ENCODE results near the gene MRPL28.
"Not testable (repeated sequence)": the region's sequence is repeated elsewhere in the genome, so short reads cannot be mapped to it uniquely, and the experiment has no call there.

Gene MRPL28

GRCh38 chr16:389352-389751 is 19.0 kb upstream of the MRPL28 start:
- DNase-seq = no peak

GRCh38 chr16:387761-388666 is 17.7 kb upstream of the MRPL28 start:
- not testable (repeated sequence) for DNase-seq

- no peak for DNase-seq
Observed at GRCh38 chr16:386641-387156, 16.4 kb upstream of the MRPL28 start.

DNA sequence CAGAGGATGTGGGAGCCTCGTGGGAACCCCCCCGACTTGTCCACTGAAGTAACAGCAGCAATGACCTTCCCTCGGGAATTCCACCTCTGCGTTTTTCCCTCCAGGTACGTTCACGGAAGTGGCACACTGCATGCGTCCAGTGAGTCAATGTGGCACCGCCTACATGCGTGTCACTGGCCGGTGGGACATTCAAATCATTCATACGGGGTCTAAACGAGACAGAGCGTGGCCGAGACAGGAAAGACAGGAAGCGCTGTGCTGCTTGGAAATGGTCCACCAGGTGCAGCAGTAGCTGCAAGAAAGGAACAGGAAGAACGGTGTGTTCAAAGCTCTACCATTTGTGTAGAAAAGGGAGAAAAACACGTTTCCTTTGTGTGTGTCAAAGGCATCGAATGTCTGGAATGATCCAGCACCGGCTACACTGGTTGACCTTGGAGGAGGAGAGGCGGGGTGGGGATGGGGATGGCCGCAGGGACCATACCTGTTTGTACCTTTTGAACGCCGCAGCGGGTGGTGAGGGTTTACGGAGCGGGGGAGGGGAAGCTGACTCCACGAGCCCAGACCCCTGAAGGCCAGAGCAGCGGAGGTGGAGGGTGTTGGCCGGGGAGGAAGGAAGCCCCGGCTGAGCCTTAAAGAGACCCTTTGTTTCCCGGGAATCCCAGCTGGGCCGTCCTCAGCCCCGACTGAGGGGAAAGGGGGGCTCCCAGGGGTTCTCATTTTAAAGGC is 13.2 kb upstream of the MRPL28 start:
- DNase-seq = no peak

DNA sequence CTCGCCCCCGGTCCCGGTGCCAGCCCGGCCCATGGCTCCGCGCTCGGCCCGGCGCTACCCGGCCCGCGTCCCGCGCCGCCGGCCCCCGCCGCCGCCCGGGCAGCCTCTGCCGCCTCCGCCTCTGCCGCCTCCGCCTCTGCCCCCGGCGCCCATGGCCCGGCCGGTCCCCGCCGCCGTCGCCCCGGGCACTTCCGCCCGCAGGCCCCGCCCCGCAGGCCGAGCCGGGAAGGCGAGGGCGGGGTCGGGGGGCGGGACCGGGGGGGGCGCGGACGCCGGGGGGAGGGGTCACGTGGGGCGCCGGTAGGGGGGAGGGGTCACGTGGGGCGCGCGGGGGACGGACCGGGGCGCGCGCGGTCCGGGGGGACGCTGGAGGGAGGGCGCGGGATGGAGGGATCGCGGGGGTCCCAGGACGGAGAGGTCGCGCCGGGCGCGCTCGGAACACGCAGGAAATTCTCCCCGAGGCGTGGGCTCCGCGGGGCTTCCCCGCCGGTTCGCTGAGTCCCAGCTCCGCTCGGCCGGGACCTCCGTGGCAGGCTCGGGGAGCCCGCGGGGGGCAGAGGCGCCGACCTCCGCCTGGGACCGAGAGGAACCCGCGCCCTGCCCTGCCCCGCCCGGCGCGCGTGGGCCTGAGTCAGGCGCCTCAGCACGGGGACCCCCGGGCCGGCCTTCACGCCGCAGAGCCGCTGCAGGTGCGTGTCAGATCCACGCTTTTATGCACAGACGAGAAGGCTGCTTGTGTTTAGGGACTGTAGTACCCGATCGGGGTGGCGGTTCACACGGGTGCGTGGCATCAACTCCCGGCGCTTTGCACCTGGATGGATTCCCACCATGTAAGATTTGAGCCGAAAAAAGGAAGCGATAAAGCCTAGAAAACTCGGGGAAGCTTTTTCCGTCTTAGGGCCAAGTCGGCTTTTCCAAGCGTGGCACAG is 11.7 kb upstream of the MRPL28 start, which contains the start of gene PGAP6:
Gene PGAP6 (minus strand): TSS at position 190 of the 929 bp plus-strand sequence. CDS start 157 bp downstream, at position 33.
- DNase-seq = peak; percentile 83

GRCh38 chr16:381012-381788 is 10.9 kb upstream of the MRPL28 start:
- DNase-seq = no peak

- no peak for DNase-seq
Observed at GRCh38 chr16:380762-381011, 10.3 kb upstream of the MRPL28 start.

- no peak for DNase-seq
Observed at GRCh38 chr16:379961-380761, 9.8 kb upstream of the MRPL28 start.

GRCh38 chr16:379183-379960 is 9.0 kb upstream of the MRPL28 start:
- DNase-seq = no peak

DNA sequence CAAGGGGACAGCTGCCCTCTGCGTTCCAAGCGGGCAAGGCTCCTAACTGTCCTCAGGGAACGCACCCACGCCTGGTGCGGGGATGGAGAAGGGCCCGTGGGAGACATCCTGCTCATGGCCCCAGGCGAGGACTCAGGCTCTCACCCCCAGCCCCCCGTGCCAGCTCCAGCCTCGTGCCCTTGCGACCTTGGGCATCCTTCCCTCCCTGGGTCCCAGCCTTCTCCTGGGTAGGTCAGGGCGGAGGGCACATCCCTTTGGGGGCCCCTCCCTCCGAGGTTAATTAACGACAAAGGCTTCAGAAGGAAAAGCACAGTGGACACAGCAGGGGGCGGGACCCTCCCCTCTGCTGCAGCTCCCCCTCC is 8.5 kb upstream of the MRPL28 start:
- DNase-seq = no peak

- not testable (repeated sequence) for DNase-seq
Observed at GRCh38 chr16:378113-378820, 7.9 kb upstream of the MRPL28 start.

DNA sequence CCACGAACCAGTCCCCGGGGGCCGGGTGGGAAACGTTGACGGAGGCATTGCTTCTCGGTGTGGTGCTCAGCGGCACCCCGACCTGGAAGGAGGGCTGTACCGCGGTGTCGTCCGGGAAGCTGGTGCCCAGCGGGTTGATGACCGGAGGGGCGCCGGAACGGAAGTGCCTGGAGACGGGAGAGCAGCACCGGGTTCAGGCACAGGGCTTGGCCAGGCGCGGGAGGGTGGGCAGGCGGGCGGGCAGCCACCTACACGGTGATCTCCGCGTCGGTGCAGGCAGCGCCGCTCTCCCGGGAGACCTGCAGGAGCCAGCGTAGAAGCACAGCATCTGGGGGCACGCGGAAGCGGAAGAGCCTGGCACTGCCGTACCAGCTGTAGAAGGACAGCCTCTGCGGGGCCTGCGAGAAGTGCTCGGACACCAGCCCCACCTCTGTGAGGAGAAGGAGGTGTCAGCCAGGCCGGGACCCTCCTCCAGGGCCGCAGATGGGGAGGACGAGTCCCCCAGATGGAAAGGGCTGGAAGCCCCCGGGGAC is 7.1 kb upstream of the MRPL28 start:
- no peak for DNase-seq

DNA sequence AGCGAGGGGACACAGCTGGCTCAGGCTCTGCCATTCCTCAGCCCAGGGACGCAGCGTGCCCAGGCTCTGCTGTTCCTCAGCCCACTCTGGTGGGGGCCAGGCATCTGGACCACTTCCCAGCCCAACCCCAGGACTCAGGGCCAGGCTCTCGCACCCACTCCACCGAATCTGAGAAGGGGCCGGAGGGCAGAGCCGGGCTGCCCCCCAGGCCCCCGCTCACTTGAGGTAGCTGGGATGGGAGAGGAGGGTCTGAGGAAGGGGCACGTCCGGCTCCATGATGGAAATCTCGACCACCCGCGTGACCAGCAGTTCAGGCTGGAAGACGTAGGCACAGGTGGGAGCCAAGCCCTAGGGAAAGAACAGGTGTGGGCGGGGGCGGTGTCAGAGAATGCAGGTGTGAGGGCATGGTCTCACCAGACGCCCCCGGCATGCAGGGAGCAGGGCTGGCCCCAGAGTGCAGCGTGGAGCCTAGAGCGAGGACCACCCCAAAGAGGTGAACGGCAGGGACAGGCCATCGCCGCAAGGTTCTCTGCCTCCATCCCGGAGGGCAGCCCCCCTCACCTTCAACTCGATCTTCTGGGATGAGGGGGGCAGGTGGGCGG is 6.6 kb upstream of the MRPL28 start:
- DNase-seq = no peak

DNA sequence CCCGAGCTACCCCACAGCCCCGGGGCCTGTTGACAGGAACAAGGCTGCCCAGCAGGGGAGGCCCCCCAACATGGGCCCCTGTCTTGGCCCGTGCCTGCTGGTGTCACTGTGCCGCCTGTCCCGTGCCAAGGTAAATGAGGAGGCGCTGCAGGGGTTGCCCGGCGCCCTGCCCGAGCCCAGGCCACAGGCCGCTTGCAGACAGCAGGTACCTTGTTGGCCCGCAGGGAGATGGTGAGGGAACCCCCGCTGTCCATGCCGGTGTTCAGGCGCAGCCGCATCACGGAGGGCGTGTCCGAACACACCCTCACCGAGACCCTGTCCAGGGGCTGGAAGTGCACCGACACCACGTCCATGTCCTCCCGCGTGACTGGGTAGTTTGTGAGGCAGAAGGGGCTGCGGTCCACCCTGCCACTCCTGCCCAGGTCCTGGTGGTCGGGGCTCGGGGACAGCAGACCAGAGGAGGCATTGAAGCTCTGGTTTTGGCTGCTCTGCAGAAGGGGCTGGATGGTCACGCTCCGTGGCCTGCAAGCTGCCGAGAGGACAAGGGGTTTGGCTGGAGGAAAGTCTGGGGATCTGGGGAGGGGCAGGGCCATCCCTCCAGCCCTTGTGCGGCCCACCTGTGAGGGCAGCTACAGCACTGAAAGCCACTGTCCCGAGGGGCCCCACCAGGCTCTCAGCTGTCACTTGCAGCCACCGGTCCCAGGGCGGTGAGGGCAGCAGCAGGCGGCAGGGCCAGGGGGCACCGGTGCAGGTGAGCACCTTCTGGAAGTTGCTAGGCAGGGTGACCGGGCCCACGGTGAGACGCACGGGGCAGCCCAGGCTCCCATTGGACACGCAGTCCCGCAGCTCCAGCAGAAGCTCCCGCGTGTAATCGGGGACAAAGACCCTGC is 5.8 kb upstream of the MRPL28 start:
- no peak for DNase-seq

GRCh38 chr16:375212-375611 is 4.9 kb upstream of the MRPL28 start:
- no peak for DNase-seq

GRCh38 chr16:374616-374926 is 4.2 kb upstream of the MRPL28 start:
- DNase-seq = no peak

- DNase-seq = no peak
Observed at GRCh38 chr16:373848-374615, 3.7 kb upstream of the MRPL28 start.

Measured in activated CD8-positive, alpha-beta memory T cell treated with anti-CD3 and anti-CD28 coated beads, Interleukin-2, amount 50 U/mL, for 48 hours (primary cell).